ENCODE data around the gene PPP1R9B.

The PPP1R9B gene

DNA sequence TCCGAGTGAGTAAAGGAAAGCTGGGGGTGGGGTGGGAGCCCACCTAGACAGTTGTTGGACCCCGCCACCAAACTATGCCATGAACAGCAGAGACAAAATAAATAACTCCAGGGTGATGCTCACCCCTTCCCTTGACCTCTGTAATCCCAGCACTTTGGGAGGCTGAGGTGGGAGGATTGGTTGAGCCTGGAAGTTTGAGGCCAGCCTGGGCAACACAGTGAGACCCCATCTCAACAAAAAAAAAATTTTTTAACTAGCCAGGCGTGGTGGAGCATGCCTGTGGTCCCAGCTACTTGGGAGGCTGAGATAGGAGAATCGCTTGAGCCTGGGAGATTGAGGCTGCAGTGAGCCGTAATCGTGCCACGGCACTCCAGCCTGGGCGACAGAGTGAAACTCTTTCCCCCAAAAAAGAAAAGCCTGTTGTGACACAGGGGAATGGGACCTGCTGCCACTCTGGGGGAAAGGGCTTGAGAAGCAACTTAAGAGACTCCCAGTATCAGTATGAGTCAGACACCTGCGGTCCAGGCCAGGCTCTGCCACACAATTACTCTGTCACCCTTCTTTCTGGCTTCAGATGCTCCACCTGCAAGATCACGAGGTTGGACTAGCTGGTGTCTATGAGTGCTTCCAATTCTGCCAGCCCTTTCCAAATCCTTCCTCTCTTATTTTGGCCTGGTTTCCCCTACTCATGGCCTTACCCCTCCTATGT lies 20.3 kb upstream of the PPP1R9B start:
- H3K36me3 Mint-ChIP-seq = no peaks in the 10 kb centered on the region
- no peaks in the 10 kb centered on the region for H3K27me3 Mint-ChIP-seq
- H3K4me3 Mint-ChIP-seq = no peak overlapping the region
- H3K9me3 Mint-ChIP-seq (ENCODE audit: low read depth) = no peaks in the 10 kb centered on the region
- H3K27ac Mint-ChIP-seq = no peak overlapping the region
- H3K4me1 Mint-ChIP-seq (ENCODE audit: low read depth) = peaks cover 16% of the 10 kb centered on the region

DNA sequence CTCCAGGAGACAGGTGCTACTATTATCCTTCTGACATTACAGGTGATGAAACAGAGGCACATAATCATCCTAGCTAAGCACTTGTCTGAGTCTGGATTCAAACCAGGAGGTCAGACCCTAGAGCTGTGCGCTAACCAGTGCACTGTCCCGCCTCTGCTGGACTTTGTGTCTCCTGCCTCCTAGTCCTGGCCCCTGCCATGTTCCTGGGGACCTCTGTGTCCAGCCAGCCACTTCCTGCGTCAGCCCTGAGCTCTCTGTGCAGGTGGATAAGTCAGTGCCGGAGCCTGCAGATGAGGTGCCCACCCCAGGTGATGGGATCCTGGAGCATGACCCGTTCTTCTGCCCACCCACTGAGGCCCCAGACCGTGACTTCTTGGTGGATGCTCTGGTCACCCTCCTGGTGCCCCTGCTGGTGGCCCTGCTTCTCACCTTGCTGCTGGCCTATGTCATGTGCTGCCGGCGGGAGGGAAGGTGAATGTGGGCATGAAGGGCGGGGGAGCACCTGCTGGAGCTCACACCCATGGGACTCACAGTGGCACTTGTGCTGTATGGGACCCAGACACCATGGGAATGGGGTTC lies 19.5 kb upstream of the PPP1R9B start:
- Mint-ChIP-seq H3K4me3 (no peak overlapping the region), H3K4me1 (ENCODE audit: low read depth) (peaks cover 16% of the 10 kb centered on the region), H3K27ac (no peak overlapping the region), H3K36me3 (no peaks in the 10 kb centered on the region), H3K27me3 (no peaks in the 10 kb centered on the region), H3K9me3 (ENCODE audit: low read depth) (no peaks in the 10 kb centered on the region)

DNA sequence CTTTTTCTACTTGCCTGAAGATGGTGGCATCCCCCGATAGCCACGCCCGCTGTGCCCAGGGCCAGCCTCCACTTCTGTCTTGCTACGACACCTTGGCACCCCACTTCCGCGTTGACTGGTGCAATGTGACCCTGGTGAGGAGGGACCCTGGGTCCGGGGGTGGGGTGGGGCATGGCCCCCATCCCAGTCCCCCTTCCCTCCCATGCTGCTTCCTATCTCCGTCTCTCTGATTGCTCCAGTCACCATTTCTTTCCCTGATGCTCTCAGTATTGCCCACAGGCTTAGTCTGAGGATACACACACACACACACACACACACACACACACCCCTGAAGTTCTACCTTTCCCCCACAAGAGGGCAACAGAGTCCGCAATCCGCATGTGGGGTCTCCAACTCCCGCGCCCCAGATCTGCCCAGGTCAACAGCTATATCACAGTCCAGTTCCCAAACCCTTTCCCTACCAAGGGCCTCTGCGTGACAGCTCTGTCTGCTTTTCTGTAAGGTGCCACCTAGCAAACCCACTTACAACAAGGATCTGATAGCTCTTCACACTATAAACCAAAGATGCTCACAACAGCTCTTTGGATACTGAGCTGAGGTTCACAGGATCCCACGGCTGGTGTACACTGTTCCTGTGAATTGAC lies 18.8 kb upstream of the PPP1R9B start:
- no peaks in the 10 kb centered on the region for H3K36me3 Mint-ChIP-seq
- peaks cover 16% of the 10 kb centered on the region for H3K4me1 Mint-ChIP-seq (ENCODE audit: low read depth)
- H3K4me3 Mint-ChIP-seq = peak overlapping the region; percentile 48
- no peaks in the 10 kb centered on the region for H3K27me3 Mint-ChIP-seq
- H3K27ac Mint-ChIP-seq = peak overlapping the region; percentile 75
- no peaks in the 10 kb centered on the region for H3K9me3 Mint-ChIP-seq (ENCODE audit: low read depth)

DNA sequence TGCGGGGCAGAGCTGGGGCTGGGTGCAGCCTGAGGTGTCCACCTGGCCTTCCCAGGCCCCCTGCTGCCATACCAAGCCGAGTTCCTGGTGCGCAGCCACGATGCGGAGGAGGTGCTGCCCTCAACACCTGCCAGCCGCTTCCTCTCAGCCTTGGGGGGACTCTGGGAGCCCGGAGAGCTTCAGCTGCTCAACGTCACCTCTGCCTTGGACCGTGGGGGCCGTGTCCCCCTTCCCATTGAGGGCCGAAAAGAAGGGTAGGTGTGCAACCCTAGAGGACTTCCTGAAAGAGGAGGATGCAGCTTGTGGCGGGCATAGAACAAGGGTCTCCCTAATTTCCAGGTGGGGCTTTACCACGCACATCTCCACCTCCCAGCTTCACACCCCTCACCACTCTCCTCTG lies 17.8 kb upstream of the PPP1R9B start:
- H3K27ac Mint-ChIP-seq = no peak overlapping the region
- no peak overlapping the region for H3K4me3 Mint-ChIP-seq
- H3K4me1 Mint-ChIP-seq (ENCODE audit: low read depth) = peaks cover 24% of the 10 kb centered on the region
- H3K27me3 Mint-ChIP-seq = no peaks in the 10 kb centered on the region
- H3K36me3 Mint-ChIP-seq = no peaks in the 10 kb centered on the region
- H3K9me3 Mint-ChIP-seq (ENCODE audit: low read depth) = no peaks in the 10 kb centered on the region

DNA sequence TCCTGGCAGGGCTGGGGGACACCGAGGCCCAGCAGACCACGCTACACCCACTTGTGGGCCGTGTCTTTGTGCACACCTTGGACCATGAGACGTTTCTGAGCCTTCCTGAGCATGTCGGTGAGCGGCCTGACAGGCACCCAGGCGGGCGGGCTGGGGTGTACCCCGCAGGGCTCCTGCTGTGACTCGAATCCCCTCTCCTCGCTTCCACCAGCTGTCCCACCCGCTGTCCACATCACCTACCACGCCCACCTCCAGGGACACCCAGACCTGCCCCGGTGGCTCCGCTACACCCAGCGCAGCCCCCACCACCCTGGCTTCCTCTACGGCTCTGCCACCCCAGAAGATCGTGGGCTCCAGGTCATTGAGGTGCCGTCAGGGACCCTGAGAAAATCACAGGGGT lies 16.9 kb upstream of the PPP1R9B start:
- no peak overlapping the region for H3K4me3 Mint-ChIP-seq
- no peak overlapping the region for H3K27ac Mint-ChIP-seq
- no peaks in the 10 kb centered on the region for H3K36me3 Mint-ChIP-seq
- no peaks in the 10 kb centered on the region for H3K27me3 Mint-ChIP-seq
- peaks cover 32% of the 10 kb centered on the region for H3K4me1 Mint-ChIP-seq (ENCODE audit: low read depth)
- no peaks in the 10 kb centered on the region for H3K9me3 Mint-ChIP-seq (ENCODE audit: low read depth)

DNA sequence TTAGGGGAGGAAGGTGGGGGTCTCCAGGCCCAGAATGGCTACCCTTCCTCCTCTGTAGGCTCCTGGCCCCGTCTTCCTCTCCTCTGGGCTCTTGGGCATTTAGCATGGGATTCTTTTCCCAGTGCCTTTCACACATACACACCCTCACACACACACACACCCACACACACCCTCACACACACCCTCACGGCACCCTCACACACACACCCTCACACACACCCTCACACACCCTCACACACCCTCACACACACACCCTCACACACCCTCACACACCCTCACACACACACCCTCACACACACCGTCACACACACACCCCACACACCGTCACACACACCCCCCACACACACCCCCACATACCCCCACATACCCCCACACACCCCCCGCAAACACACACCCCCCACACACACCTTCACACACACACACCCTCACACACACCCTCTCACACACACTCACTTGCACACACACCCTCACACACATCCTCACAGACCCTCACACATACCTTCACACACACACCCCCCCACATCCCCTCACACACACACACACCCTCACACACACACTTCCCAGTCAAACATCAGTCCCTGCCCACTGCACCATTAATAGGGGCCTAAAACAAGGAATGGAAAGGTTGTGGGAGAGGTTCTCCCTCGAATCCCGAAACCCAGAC lies 16.2 kb upstream of the PPP1R9B start:
- Mint-ChIP-seq H3K27me3 (no peaks in the 10 kb centered on the region), H3K36me3 (no peaks in the 10 kb centered on the region), H3K4me3 (no peak overlapping the region), H3K9me3 (ENCODE audit: low read depth) (no peaks in the 10 kb centered on the region), H3K4me1 (ENCODE audit: low read depth) (peaks cover 39% of the 10 kb centered on the region), H3K27ac (no peak overlapping the region)

DNA sequence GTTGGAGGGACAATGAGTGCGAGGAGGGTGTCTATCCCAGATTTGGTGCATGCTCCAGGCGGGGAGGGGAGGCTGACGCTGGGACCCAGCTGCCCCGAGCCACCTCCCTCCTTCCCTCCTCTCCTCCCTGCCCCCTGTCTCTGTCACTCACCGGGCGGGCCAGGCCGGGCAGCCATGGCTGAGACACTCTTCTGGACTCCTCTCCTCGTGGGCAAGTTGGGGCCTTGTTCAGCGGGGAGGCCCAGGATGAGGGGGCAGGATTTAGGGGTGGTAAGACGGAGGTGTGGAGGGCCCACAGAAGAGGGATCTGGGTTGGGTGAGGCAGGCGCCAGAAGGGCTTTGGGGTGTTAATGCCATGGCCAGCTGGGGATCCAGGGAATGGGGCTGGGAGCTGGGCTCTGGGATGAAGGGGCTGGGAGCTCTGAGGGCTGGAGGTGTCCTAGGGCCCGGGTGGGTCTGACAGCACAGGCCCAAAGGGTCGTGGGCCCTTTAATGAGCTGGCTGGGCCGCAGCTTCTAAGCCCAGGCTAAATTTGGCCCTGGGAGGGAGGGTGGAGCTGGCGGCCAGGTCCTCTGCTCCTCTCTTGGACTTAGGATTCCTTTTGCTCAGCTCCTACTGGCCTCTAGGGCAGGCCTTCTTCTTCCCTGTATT lies 15.5 kb upstream of the PPP1R9B start, which contains the start of gene SGCA:
Gene SGCA, plus strand, starts transcription at position 139 of the 651 bp plus-strand sequence. Its CDS starts 36 bp downstream, at position 175.
- Mint-ChIP-seq H3K27me3 (no peaks in the 10 kb centered on the region), H3K27ac (no peak within 1 kb of the TSS), H3K4me3 (no peak within 1 kb of the TSS), H3K36me3 (no peaks in the 10 kb centered on the region), H3K4me1 (ENCODE audit: low read depth) (peaks cover 45% of the 10 kb centered on the region), H3K9me3 (ENCODE audit: low read depth) (no peaks in the 10 kb centered on the region)

DNA sequence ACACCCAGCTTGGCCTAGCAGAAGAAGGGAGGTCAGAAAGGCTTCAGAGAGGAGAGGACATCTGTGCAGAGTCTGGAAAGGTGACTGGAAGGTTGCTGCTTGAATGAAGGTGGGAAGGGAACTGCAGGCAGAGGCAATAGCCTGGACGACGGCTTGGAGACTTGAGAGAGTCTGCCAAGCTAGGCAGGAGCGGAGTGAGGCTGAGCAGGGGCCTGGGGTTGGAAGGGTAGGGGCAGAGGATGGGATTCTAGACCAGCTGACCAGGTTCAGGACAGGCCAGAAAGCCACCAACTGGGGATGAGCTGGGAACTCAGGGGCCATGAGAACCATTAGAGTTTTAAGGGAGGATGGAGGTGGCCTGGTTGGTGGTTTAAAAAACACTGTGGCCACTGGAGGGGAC lies 15.0 kb upstream of the PPP1R9B start:
- Mint-ChIP-seq H3K27ac (no peak overlapping the region), H3K4me1 (ENCODE audit: low read depth) (peaks cover 48% of the 10 kb centered on the region), H3K27me3 (no peaks in the 10 kb centered on the region), H3K4me3 (no peak overlapping the region), H3K36me3 (no peaks in the 10 kb centered on the region), H3K9me3 (ENCODE audit: low read depth) (no peaks in the 10 kb centered on the region)

DNA sequence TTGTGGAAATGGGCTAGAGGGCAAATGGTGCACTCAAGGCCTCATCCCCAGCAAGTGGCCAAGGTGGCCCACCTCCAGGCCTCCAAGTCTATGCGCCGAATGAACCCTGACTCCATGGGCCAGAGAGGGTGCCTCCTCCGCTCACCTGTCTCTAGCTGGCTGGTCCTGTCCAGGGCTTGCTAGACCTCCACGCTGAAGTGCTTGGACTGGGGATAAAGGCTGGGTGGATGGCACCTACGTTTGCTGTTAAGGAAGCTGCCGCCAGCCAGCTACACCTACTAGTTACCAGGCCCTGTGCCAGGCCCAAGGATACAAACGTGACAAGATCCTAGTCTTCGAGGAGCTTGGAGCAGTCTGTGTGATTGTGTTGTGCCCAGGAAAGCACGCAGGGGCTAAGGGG lies 14.6 kb upstream of the PPP1R9B start:
- H3K4me1 Mint-ChIP-seq (ENCODE audit: low read depth) = peaks cover 48% of the 10 kb centered on the region
- no peaks in the 10 kb centered on the region for H3K9me3 Mint-ChIP-seq (ENCODE audit: low read depth)
- H3K4me3 Mint-ChIP-seq = no peak overlapping the region
- H3K36me3 Mint-ChIP-seq = no peaks in the 10 kb centered on the region
- H3K27ac Mint-ChIP-seq = no peak overlapping the region
- no peaks in the 10 kb centered on the region for H3K27me3 Mint-ChIP-seq

DNA sequence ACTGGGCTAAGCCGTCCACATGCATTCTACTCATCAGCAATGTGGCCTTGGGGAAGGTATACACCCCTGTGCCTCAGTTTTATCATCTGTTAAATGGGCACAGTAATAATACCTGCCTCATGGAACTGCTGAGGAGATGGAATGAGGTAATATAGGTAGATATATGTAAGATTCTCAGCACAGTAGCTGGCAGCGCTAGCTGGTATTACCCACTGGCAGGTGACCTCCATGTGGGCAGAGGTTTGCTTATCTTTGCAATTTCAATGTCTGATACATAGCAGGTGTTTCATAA lies 14.2 kb upstream of the PPP1R9B start:
- peaks cover 47% of the 10 kb centered on the region for H3K4me1 Mint-ChIP-seq (ENCODE audit: low read depth)
- no peak overlapping the region for H3K4me3 Mint-ChIP-seq
- H3K9me3 Mint-ChIP-seq (ENCODE audit: low read depth) = no peaks in the 10 kb centered on the region
- no peaks in the 10 kb centered on the region for H3K27me3 Mint-ChIP-seq
- H3K27ac Mint-ChIP-seq = no peak overlapping the region
- no peaks in the 10 kb centered on the region for H3K36me3 Mint-ChIP-seq

DNA sequence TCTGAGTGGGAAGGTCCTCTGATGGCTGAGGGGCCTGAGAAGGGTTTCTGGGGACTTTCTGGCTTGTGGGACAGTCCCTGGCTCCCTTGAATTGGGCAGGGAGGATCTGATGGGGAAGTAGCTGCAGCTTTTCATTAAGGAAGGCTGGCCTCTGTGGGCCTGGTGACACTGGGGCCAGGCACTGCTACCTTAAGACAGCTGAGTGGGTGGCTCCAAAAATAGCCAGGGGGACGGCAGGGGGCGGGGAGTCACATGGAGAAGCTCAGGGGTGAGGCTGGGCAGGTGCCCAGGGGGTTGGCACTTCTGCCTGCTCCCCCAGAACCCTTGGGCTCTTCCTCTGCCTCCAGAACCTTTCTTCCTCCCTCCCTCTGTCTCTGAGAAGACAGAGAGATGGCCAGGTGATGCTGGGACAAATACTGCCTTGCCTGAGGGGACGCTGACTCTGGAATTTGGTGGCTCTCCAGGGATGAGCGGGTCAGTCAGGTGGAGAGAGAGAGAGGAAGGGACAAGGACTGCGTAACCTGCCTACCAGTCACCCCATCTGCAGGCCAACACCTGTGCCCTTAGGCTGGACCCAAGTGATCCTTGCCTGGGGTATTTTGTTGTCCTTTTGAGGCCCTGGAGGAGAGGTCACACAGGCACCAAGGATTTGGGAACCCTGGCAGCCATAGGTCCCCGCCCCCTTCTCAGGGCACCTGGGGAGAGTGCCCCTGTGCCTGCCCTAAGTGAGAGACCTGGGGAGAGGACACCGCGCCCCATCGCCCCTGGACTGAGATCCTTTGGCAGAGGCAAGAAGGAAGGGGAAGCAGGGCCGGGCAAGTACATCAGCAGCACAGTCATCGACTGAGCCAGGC lies 13.6 kb upstream of the PPP1R9B start:
- Mint-ChIP-seq H3K27ac (peak overlapping the region; percentile 66), H3K4me1 (ENCODE audit: low read depth) (peaks cover 42% of the 10 kb centered on the region), H3K36me3 (no peaks in the 10 kb centered on the region), H3K4me3 (no peak overlapping the region), H3K27me3 (no peaks in the 10 kb centered on the region), H3K9me3 (ENCODE audit: low read depth) (no peaks in the 10 kb centered on the region)

DNA sequence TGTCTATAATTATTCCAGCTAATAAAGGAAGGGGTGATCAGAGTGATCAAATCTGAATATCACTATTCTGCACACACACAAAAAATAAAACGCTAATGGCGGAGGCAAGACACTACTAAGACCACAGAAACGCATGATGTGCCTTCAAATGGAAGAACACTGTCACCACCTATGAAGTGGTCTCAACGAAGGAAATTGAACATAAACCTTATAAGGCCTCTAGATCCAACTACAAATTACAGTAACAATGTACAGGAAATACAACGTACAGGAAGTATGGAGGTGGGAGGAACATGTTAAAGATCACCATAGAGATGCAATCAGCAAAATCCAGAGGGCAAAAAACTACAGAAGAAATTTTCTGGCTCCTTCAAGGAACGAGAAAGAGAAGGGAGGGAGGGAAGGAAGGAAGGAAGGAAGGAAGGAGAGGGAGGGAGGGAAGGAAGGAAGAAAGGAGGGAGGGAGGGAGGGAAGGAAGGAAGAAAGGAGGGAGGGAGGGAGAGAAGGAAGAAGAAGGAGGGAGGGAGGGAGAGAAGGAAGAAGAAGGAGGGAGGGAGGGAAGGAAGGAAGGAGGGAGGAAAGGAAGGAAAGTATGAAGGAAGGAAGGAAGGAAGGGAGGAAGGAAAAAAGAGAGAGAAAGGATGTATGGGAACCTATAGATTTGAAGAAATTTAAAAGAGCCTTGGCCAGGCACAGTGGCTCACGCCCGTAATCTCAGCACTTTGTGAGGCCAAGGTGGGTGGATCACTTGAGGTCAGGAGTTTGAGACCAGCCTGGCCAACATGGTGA lies 12.2 kb upstream of the PPP1R9B start:
- no peaks in the 10 kb centered on the region for H3K36me3 Mint-ChIP-seq
- peak overlapping the region; percentile 96 for H3K27ac Mint-ChIP-seq
- H3K4me1 Mint-ChIP-seq (ENCODE audit: low read depth) = peaks cover 43% of the 10 kb centered on the region
- H3K9me3 Mint-ChIP-seq (ENCODE audit: low read depth) = no peaks in the 10 kb centered on the region
- H3K27me3 Mint-ChIP-seq = no peaks in the 10 kb centered on the region
- H3K4me3 Mint-ChIP-seq = peak overlapping the region; percentile 89

DNA sequence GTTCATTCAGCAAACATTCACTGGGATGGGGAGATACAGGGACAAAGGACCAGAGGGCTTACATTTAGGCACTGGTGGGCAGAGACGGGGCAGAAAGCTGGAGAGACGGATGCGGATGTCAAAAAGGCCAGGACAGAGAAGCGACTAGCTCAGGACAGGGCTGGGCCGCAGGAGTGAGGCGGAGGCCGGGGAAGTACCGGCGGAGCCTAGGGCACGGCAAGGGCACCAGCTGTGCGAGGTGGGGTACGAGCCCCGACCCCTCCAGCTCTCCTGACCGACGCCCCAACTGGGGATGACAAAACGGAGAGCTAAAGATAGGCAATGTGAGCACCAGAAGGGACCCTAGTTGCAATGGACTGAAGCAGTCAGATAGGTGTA lies 11.4 kb upstream of the PPP1R9B start:
- Mint-ChIP-seq H3K4me3 (peak overlapping the region; percentile 89), H3K36me3 (no peaks in the 10 kb centered on the region), H3K27ac (peak overlapping the region; percentile 96), H3K4me1 (ENCODE audit: low read depth) (peaks cover 49% of the 10 kb centered on the region), H3K9me3 (ENCODE audit: low read depth) (no peaks in the 10 kb centered on the region), H3K27me3 (no peaks in the 10 kb centered on the region)

Measured in activated naive CD8-positive, alpha-beta T cell (primary cell).